ENCODE measurements around the gene UTP11. TPM values are rescaled to one million over a fixed set of nuclear protein-coding genes. Genes with fewer than 3 reads are reported as not detected.
A peak's percentile ranks its signal among the peaks of the same experiment; 100 is the strongest.
"Not testable (repeated sequence)": the region's sequence is repeated elsewhere in the genome, so short reads cannot be mapped to it uniquely, and the experiment has no call there.

UTP11 gene
- total RNA-seq, 2 donors from 2014 or later, result 55.7 to 92.2 TPM

GRCh38 chr1:38031513-38031866 lies 19.0 kb downstream of the UTP11 start:
- H3K36me3 Mint-ChIP-seq, result no peaks in the 10 kb centered on the region

GRCh38 chr1:38032992-38033391 lies 20.5 kb downstream of the UTP11 start:
- H3K27ac Mint-ChIP-seq; H3K9me3 Mint-ChIP-seq; H3K36me3 Mint-ChIP-seq; ATAC-seq; DNase-seq (ENCODE audit: low spot score in 2 of 2): not testable (repeated sequence)

More at GRCh38 chr1:38031513-38031866, 19.0 kb downstream of the UTP11 start:
- ATAC-seq (no peak), DNase-seq (ENCODE audit: low spot score in 2 of 2) (peak in 1 of 2 donors; percentile 53)
- Mint-ChIP-seq H3K27ac (no peak overlapping the region), H3K9me3 (no peaks in the 10 kb centered on the region)

- no peaks in the 10 kb centered on the region for H3K36me3 Mint-ChIP-seq
- H3K27ac Mint-ChIP-seq, result no peak overlapping the region
- no peak for DNase-seq (ENCODE audit: low spot score in 2 of 2)
- no peak for ATAC-seq
- H3K9me3 Mint-ChIP-seq, result no peaks in the 10 kb centered on the region
Measured at GRCh38 chr1:38034871-38035270, 22.3 kb downstream of the UTP11 start.

DNA sequence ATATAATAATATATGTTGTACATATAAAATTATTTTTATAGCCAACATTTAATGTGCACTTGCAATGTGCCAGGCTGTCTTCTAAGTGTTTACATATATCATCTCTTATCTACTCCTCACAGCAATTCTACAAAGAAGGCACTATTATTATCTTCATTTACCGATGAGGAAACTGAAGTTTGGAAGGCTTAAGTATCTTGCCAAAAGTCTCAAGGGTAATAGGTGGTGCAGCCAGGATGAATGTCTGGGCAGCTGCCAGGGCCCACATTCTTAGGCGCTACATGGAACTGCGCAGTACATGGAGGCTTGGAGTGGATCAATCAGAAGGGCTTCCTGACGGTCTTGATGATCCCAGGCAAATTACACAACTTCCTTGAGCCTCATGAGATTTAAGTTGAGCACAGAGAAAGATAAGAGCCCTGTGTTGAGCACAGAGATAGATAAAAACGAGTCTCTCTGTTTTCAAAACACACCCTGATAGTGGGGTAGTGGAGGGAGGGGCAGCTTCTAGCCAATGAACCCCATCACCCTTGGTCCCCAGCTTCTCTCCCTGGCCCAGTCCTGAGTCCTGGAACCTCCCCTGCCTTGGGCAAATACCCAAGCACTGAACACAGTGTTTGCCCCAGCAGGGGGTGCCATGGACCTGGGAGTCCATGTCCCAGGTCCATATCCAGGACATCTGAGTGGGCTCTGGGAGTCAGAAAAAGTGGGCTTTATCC lies 24.8 kb downstream of the UTP11 start:
- Mint-ChIP-seq H3K9me3 (no peaks in the 10 kb centered on the region), H3K36me3 (no peaks in the 10 kb centered on the region), H3K27ac (no peak overlapping the region)
- ATAC-seq (no peak), DNase-seq (ENCODE audit: low spot score in 2 of 2) (no peak)

DNA sequence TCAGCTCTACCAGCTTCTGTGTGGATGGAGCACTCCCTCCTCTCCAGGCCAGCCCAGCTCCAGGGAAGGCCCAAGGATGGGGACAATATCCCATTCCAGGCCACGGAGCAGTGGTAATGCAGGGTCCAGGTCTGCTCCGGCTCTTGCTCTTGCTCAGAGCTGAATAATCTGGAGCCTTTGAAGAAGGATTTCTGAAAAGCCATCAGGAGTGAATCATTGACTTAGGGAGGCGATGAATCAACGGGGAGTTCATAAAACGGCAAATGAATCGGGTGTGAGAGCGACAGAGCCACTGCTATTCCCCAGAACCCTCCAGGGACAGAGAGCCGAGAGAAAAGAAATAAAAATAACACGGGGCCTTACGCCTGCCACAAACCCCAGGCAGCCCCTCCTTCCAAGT lies 26.3 kb downstream of the UTP11 start:
- Mint-ChIP-seq H3K27ac (no peak overlapping the region), H3K9me3 (no peaks in the 10 kb centered on the region), H3K36me3 (no peaks in the 10 kb centered on the region)
- peak in 1 of 2 donors; percentile 21 for ATAC-seq
- no peak for DNase-seq (ENCODE audit: low spot score in 2 of 2)

GRCh38 chr1:38039331-38040088 lies 27.0 kb downstream of the UTP11 start:
- ATAC-seq (no peak), DNase-seq (ENCODE audit: low spot score in 2 of 2) (no peak)
- no peaks in the 10 kb centered on the region for H3K9me3 Mint-ChIP-seq

GRCh38 chr1:38041936-38042834 lies 29.7 kb downstream of the UTP11 start:
- no peaks in the 10 kb centered on the region for H3K36me3 Mint-ChIP-seq
- H3K9me3 Mint-ChIP-seq, result no peaks in the 10 kb centered on the region
- ATAC-seq (no peak), DNase-seq (ENCODE audit: low spot score in 2 of 2) (no peak)
- H3K27ac Mint-ChIP-seq, result no peak overlapping the region

More at GRCh38 chr1:38039331-38040088, 27.0 kb downstream of the UTP11 start:
- no peaks in the 10 kb centered on the region for H3K36me3 Mint-ChIP-seq
- H3K27ac Mint-ChIP-seq, result no peak overlapping the region

- DNase-seq (ENCODE audit: low spot score in 2 of 2) (no peak), ATAC-seq (no peak)
- Mint-ChIP-seq H3K9me3 (no peaks in the 10 kb centered on the region), H3K36me3 (no peaks in the 10 kb centered on the region), H3K27ac (no peak overlapping the region)
Measured at GRCh38 chr1:38043036-38043747, 30.7 kb downstream of the UTP11 start.

DNA sequence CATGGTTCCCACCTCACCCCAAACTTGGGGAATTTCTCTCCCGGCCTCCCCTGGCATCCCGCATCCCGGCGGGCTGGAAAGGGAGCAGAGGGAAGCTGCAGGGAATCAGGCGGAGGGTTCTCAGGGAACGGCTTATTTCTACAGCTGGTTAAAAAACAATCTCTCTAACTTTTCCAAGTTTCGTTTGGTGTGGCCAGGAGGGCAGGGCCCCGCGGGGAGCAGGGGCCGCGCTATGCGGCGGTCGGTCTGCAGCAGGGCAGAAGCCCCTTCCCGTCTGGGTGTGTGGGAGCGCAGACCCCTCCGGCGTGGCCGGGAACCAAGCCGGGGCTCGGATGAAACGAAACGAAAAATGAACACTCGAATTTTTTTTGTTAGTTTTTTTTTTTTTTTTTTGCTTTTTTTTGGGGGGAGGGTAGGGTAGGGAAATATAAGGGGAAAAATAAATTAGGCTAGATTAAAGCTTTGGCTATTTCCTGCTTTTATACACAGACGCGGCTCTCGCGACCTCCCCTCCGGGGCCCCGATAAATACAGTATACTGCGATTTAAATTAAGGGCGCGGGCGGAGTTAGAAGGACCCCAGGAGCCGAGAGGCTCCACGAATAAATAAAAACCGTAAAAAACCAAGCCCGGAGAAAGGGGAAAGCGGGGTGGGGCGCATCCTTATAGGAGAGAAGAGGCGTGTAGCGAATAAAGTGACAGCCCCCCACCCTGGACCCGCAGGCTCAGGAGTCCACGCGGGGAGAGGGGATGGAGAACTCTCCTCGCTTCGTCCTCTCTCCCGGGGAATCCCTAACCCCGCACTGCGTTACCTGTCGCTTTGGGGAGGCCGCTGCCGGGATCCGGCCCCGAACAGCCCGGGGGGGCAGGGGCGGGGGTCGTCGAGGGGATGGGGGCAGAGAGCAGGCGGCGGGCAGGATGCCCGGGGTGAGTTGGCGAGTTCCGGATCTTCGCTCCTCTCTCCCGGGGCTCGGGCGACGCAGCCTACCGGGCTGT lies 32.0 kb downstream of the UTP11 start:
- DNase-seq (ENCODE audit: low spot score in 2 of 2) (no peak), ATAC-seq (no peak)
- Mint-ChIP-seq H3K9me3 (no peaks in the 10 kb centered on the region), H3K27ac (no peak overlapping the region), H3K36me3 (no peaks in the 10 kb centered on the region)

- DNase-seq (ENCODE audit: low spot score in 2 of 2) (no peak), ATAC-seq (no peak)
- Mint-ChIP-seq H3K27ac (no peak overlapping the region), H3K9me3 (no peaks in the 10 kb centered on the region), H3K36me3 (no peaks in the 10 kb centered on the region)
Measured at GRCh38 chr1:38045401-38046332, 33.1 kb downstream of the UTP11 start.

- no peaks in the 10 kb centered on the region for H3K36me3 Mint-ChIP-seq
- H3K27ac Mint-ChIP-seq, result no peak within 1 kb of the TSS
- DNase-seq (ENCODE audit: low spot score in 2 of 2) (no peak), ATAC-seq (peak; percentile 83 to 89)
- H3K9me3 Mint-ChIP-seq, result no peaks in the 10 kb centered on the region
Measured at GRCh38 chr1:38046333-38046883, 33.9 kb downstream of the UTP11 start, which contains the start of gene POU3F1. Gene POU3F1, minus strand, starts transcription at chr1:38046793. Its CDS starts 50 bp downstream, at chr1:38046743.

GRCh38 chr1:38046884-38047602 lies 34.5 kb downstream of the UTP11 start:
- ATAC-seq (peak; percentile 24 to 25), DNase-seq (ENCODE audit: low spot score in 2 of 2) (peak in 1 of 2 donors; percentile 72)
- Mint-ChIP-seq H3K27ac (no peak overlapping the region), H3K36me3 (no peaks in the 10 kb centered on the region), H3K9me3 (no peaks in the 10 kb centered on the region)

DNA sequence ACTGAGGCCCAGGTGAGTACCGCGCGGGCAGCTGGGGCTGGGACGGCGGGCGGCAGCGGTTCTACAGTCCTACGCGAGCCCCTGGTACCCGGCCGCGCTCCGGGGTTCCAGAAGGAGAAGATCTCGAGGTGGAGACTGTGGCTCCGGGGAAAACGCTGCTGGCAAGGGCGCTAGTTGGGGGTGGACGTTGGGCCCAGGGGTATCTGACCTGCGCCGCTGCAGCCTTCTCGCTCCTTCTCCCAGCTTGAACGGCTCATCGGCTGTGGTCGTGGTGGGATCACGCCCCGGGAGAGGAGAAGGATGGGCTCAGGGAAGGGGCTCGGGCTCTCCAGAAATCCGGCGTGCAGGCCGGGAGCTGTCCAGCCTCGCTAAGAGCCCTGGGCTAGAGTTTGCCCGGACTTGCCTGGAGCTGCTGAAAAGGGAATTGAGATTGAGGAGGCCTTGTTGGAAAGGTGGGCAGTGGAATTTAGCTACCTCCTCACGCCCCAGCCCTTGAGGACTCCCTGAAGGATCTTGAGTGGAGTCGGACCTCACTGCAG lies 35.1 kb downstream of the UTP11 start:
- no peaks in the 10 kb centered on the region for H3K36me3 Mint-ChIP-seq
- H3K9me3 Mint-ChIP-seq, result no peaks in the 10 kb centered on the region
- ATAC-seq (peak in 1 of 2 donors; percentile 4), DNase-seq (ENCODE audit: low spot score in 2 of 2) (no peak)
- no peak overlapping the region for H3K27ac Mint-ChIP-seq

Data from activated naive CD4-positive, alpha-beta T cell treated with anti-CD3 and anti-CD28 coated beads, Interleukin-2, amount 50 U/mL, for 72 hours (primary cell).